Activated CD8-positive, alpha-beta T cell treated with anti-CD3 and anti-CD28 coated beads for 36 hours (primary cell): ENCODE measurements around the gene SRCIN1. TPM values are rescaled to one million over a fixed set of nuclear protein-coding genes. Genes with fewer than 3 reads are reported as not detected.

ENCODE experiments used
- ATAC-seq: fragments of 200-7000 bp; cut with Tn5 transposase; one replicate; pipeline ENCODE4 v1.10.0; 2021; ENCODE audit warnings: mild to moderate bottlenecking, moderate library complexity
- CTCF ChIA-PET: fragments of 350-600 bp; sonication (Branson Sonifier 250); formaldehyde crosslinking; loops from one replicate; lab custom pipeline; 2021; ENCODE audit warnings: antibody characterized with exemption; lab: Charles Lee
- POLR2A ChIA-PET: fragments of 350-600 bp; sonication (Branson Sonifier 250); formaldehyde crosslinking; loops from one replicate; lab custom pipeline; 2021; ENCODE audit warnings: antibody characterized with exemption; lab: Charles Lee
- DNase-seq: peaks from one replicate; pipeline ENCODE4 v3.0.0-alpha.2; 2020
- H3K27ac Mint-ChIP-seq: one replicate; pipeline ENCODE4 v1.8.0; 2021; ENCODE audit warnings: mild to moderate bottlenecking, mixed read lengths
- H3K27me3 Mint-ChIP-seq: one replicate; pipeline ENCODE4 v1.8.0; 2021; ENCODE audit warnings: mixed read lengths
- H3K36me3 Mint-ChIP-seq: one replicate; pipeline ENCODE4 v1.8.0; 2021; ENCODE audit warnings: low read depth, mixed read lengths
- H3K4me1 Mint-ChIP-seq: one replicate; pipeline ENCODE4 v1.8.0; 2021; ENCODE audit warnings: low read depth, mixed read lengths
- H3K4me3 Mint-ChIP-seq: one replicate; pipeline ENCODE4 v1.8.0; 2021; ENCODE audit warnings: mild to moderate bottlenecking, moderate library complexity, mixed read lengths
- H3K9me3 Mint-ChIP-seq: one replicate; pipeline ENCODE4 v1.8.0; 2021; ENCODE audit warnings: mixed read lengths
- CTCF ChIP-seq: fragments of 200-600 bp; IDR thresholded peaks from one replicate; pipeline ENCODE4 v1.8.0; 2022; ENCODE audit warnings: antibody characterized with exemption, mild to moderate bottlenecking
- intact Hi-C: fragments of 100-400 bp; cut with micrococcal nuclease; formaldehyde crosslinking; loops from one replicate; pipeline ENCODE4 v1.10.0; 2022
- total RNA-seq, 2 experiments: library from RNA; stranded (reverse); gene quantifications; one replicate each; pipeline ENCODE4 v1.2.3, GENCODE V29; 2021

Gene SRCIN1
- total RNA-seq, 2 experiments from 2014 or later = 0.74 to 1.1 TPM

GRCh38 chr17:38571833-38572668 is 33.7 kb downstream of the SRCIN1 start:
- DNase-seq (peak; percentile 19), ATAC-seq (peak; percentile 37)
- Mint-ChIP-seq H3K27me3 (peaks cover 75% of the 10 kb centered on the region), H3K27ac (no peak overlapping the region), H3K4me3 (no peak overlapping the region), H3K4me1 (peaks cover 10% of the 10 kb centered on the region), H3K9me3 (no peaks in the 10 kb centered on the region), H3K36me3 (no peaks in the 10 kb centered on the region)
- TF ChIP-seq CTCF = no peak
- POLR2A ChIA-PET = no interaction called here
- intact Hi-C loops = no loop called here
- CTCF ChIA-PET = interaction anchor here (1.2 kb wide), 1 partner anchor 14 kb away, joined by 8 read pairs; no protein-coding TSS in a partner anchor

- no peaks in the 10 kb centered on the region for H3K36me3 Mint-ChIP-seq
- H3K27me3 Mint-ChIP-seq = peaks cover 74% of the 10 kb centered on the region
- H3K4me3 Mint-ChIP-seq = no peak overlapping the region
- ATAC-seq = no peak
- TF ChIP-seq CTCF = no peak
- no peak for DNase-seq
- POLR2A ChIA-PET = no interaction called here
- CTCF ChIA-PET = interaction anchor here (1.0 kb wide), 1 partner anchor 93 kb away, joined by 3 read pairs; no protein-coding TSS in a partner anchor
- H3K9me3 Mint-ChIP-seq = no peaks in the 10 kb centered on the region
- no peak overlapping the region for H3K27ac Mint-ChIP-seq
- H3K4me1 Mint-ChIP-seq = peaks cover 10% of the 10 kb centered on the region
- intact Hi-C loops = no loop called here
These were observed 35.8 kb downstream of the SRCIN1 start for GRCh38 chr17:38569701-38570512.

GRCh38 chr17:38568845-38569510 is 36.8 kb downstream of the SRCIN1 start:
- ChIA-PET CTCF (interaction anchor here (1.0 kb wide), 1 partner anchor 94 kb away, joined by 3 read pairs; no protein-coding TSS in a partner anchor), POLR2A (no interaction called here)
- intact Hi-C loops = no loop called here
- H3K36me3 Mint-ChIP-seq = no peaks in the 10 kb centered on the region
- no peak overlapping the region for H3K27ac Mint-ChIP-seq
- no peak for ATAC-seq
- H3K9me3 Mint-ChIP-seq = no peaks in the 10 kb centered on the region
- peaks cover 12% of the 10 kb centered on the region for H3K4me1 Mint-ChIP-seq
- peaks cover 73% of the 10 kb centered on the region for H3K27me3 Mint-ChIP-seq
- no peak for DNase-seq
- H3K4me3 Mint-ChIP-seq = no peak overlapping the region
- TF ChIP-seq CTCF = no peak

GRCh38 chr17:38568274-38568673 is 37.5 kb downstream of the SRCIN1 start:
- CTCF ChIA-PET = no interaction called here
- POLR2A ChIA-PET = no interaction called here

More at GRCh38 chr17:38568274-38568673, 37.5 kb downstream of the SRCIN1 start:
- DNase-seq (no peak), ATAC-seq (no peak)
- Mint-ChIP-seq H3K4me3 (no peak overlapping the region), H3K36me3 (no peaks in the 10 kb centered on the region), H3K4me1 (peaks cover 15% of the 10 kb centered on the region), H3K27me3 (peaks cover 73% of the 10 kb centered on the region), H3K9me3 (no peaks in the 10 kb centered on the region), H3K27ac (no peak overlapping the region)
- intact Hi-C loops = no loop called here
- no peak for TF ChIP-seq CTCF
